Loucy (cell line): ENCODE results near the gene CNNM1.

Experiments
- EZH2phosphoT487 ChIP-seq: fragments of 200-600 bp; IDR thresholded peaks from 2 replicates; pipeline ENCODE4 v1.6.1; 2018; ENCODE audit warnings: antibody characterized with exemption, mild to moderate bottlenecking, moderate library complexity, borderline replicate concordance
- TF ChIP-seq, protein P1 (sequence below): fragments of 200-600 bp; sonication (generic); conservative IDR thresholded peaks from 2 replicates; pipeline ENCODE4 v1.5.1; 2014; ENCODE audit warnings: mild to moderate bottlenecking, antibody characterized with exemption, low read length

DNA sequence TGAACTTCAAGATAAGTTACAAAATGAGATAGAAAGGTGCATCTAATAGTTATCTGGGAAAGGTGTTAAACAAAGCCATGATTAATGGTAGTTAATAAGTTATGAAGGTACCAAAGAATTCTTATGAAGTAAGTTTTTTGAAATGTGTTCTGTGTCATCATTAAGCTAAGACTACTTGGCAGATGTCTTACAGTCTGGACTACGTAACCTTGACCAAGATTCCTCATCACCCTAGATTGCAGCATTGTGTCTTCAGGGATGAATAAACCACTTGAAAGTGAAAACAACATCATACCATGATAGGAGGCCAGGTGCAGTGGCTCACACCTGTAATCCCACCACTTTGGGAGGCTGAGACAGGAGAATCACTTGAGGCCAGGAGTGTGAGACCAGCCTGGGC, 53.0 kb downstream of the CNNM1 start:
- TF ChIP-seq, protein P1, sequence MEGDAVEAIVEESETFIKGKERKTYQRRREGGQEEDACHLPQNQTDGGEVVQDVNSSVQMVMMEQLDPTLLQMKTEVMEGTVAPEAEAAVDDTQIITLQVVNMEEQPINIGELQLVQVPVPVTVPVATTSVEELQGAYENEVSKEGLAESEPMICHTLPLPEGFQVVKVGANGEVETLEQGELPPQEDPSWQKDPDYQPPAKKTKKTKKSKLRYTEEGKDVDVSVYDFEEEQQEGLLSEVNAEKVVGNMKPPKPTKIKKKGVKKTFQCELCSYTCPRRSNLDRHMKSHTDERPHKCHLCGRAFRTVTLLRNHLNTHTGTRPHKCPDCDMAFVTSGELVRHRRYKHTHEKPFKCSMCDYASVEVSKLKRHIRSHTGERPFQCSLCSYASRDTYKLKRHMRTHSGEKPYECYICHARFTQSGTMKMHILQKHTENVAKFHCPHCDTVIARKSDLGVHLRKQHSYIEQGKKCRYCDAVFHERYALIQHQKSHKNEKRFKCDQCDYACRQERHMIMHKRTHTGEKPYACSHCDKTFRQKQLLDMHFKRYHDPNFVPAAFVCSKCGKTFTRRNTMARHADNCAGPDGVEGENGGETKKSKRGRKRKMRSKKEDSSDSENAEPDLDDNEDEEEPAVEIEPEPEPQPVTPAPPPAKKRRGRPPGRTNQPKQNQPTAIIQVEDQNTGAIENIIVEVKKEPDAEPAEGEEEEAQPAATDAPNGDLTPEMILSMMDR, result no peak
- no peak for TF ChIP-seq EZH2phosphoT487
